Rectal smooth muscle tissue (tissue), 1 donor: ENCODE results near the gene TAS2R20.

Experiments used
- H3K27ac ChIP-seq: one replicate; pipeline ENCODE4 v1.7.0; 2013; ENCODE audit warnings: low read depth, low read length, inconsistent platforms
- H3K27me3 ChIP-seq: one replicate; pipeline ENCODE4 v1.7.0; 2013; ENCODE audit warnings: low read length; ENCODE audit not compliant: control insufficient read depth, insufficient read depth
- H3K36me3 ChIP-seq: one replicate; pipeline ENCODE4 v1.7.0; 2013; ENCODE audit warnings: low read length; ENCODE audit not compliant: control insufficient read depth, insufficient read depth
- H3K4me1 ChIP-seq: one replicate; pipeline ENCODE4 v1.7.0; 2013; ENCODE audit warnings: low read length; ENCODE audit not compliant: control insufficient read depth, insufficient read depth
- H3K4me3 ChIP-seq: one replicate; pipeline ENCODE4 v1.7.0; 2013; ENCODE audit warnings: low read length
- H3K9ac ChIP-seq: one replicate; pipeline ENCODE4 v1.7.0; 2013; ENCODE audit warnings: low read length

TAS2R20 gene

DNA sequence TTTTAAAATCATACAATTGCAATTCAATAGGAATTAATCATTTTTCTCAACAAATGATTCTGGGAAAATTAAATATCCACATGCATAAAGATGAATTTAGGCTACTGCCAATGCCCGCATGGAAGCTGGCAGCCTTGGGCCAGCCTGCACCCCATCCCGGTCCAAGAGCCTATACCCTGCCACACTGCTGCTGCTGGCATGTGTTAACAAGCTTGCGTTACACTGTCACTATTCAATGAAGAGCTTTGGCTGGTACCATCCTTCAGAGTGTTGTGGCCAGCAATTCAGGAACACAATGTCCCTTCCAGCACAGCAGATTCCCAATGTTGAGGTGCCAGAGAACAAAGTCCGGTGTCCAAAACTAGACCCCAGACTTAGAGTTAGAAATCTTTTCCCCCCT is 45.5 kb downstream of the TAS2R20 start:
- no peak overlapping the region for H3K4me3 ChIP-seq
- H3K27ac ChIP-seq = no peak overlapping the region
- no peaks in the 10 kb centered on the region for H3K4me1 ChIP-seq
- H3K27me3 ChIP-seq = no peaks in the 10 kb centered on the region
- no peak overlapping the region for H3K9ac ChIP-seq
- H3K36me3 ChIP-seq = no peaks in the 10 kb centered on the region
